Liver (tissue), 3 donors: Measurements from ENCODE around the gene PUS1.

Experiments used
- ATF3 ChIP-seq: IDR thresholded peaks from 2 replicates; pipeline ENCODE4 v1.6.1; 2016; ENCODE audit warnings: antibody characterized with exemption
- CTCF ChIP-seq: fragments of 150-350 bp; IDR thresholded peaks from 2 replicates; pipeline ENCODE4 v1.5.1; 2017; ENCODE audit warnings: improper control_type of control experiment, low read depth, low read length; ENCODE audit not compliant: missing input control
- FOXA1 ChIP-seq: IDR thresholded peaks from 2 replicates; pipeline ENCODE4 v1.6.1; 2016; ENCODE audit warnings: antibody characterized with exemption
- GABPA ChIP-seq, 2 donors: IDR thresholded peaks in 1 of 2; conservative IDR thresholded peaks in 1 of 2; 2 replicates each; pipeline ENCODE4 v1.6.1; 2016; ENCODE audit warnings: antibody characterized with exemption in 2 of 2, mild to moderate bottlenecking in 1 of 2, moderate library complexity in 1 of 2
- HNF4A ChIP-seq, 2 donors: conservative IDR thresholded peaks; 2 replicates each; pipeline ENCODE4 v1.6.1; 2016; ENCODE audit warnings: antibody characterized with exemption in 2 of 2, mild to moderate bottlenecking in 2 of 2
- JUND ChIP-seq, 2 donors: IDR thresholded peaks; 2 replicates each; pipeline ENCODE4 v1.6.1; 2016; ENCODE audit warnings: antibody characterized with exemption in 2 of 2
- MAX ChIP-seq: IDR thresholded peaks from 2 replicates; pipeline ENCODE4 v1.6.1; 2016; ENCODE audit warnings: antibody characterized with exemption
- RAD21 ChIP-seq, 2 donors: IDR thresholded peaks; 2 replicates each; pipeline ENCODE4 v1.6.1; 2016; ENCODE audit warnings: antibody characterized with exemption in 2 of 2, mild to moderate bottlenecking in 2 of 2
- REST ChIP-seq: IDR thresholded peaks from 2 replicates; pipeline ENCODE4 v1.6.1; 2016; ENCODE audit warnings: antibody characterized with exemption, mild to moderate bottlenecking
- SP1 ChIP-seq: IDR thresholded peaks from 2 replicates; pipeline ENCODE4 v1.6.1; 2018; ENCODE audit warnings: antibody characterized with exemption, mild to moderate bottlenecking
- YY1 ChIP-seq: IDR thresholded peaks from 2 replicates; pipeline ENCODE4 v1.6.1; 2016; ENCODE audit warnings: antibody characterized with exemption, mild to moderate bottlenecking
- ZBTB33 ChIP-seq: IDR thresholded peaks from 2 replicates; pipeline ENCODE4 v1.6.1; 2016; ENCODE audit warnings: antibody characterized with exemption
- donor health status: healthy.
- donor health status: healthy.

GRCh38 chr12:131894313-131894860, 34.7 kb upstream of the PUS1 start, which contains the start of gene ULK1:
- TF ChIP-seq YY1, result no peak
- TF ChIP-seq CTCF, result no peak
- TF ChIP-seq SP1, result peak; percentile 48
- no peak for TF ChIP-seq HNF4A (conservative IDR thresholded peaks at IDR 0.05)
- TF ChIP-seq ZBTB33, result no peak
- TF ChIP-seq JUND (IDR thresholded peaks at IDR 0.05), result no peak
- no peak for TF ChIP-seq MAX
- no peak for TF ChIP-seq FOXA1
- peak; percentile 44 for TF ChIP-seq REST
- no peak for TF ChIP-seq ATF3
- TF ChIP-seq GABPA (IDR thresholded peaks at IDR 0.05 in 1 of 2, conservative IDR thresholded peaks at IDR 0.05 in 1 of 2), result no peak
- TF ChIP-seq RAD21 (IDR thresholded peaks at IDR 0.05), result no peak
